DOHH2 (cell line): ENCODE results near the gene ATE1.

ENCODE experiments used
- H3F3A ChIP-seq: fragments of 200-600 bp; sonication (generic), shearing (Covaris generic); 2 replicates; pipeline ENCODE4 v1.6.0; 2016; ENCODE audit warnings: antibody characterized with exemption, mild to moderate bottlenecking; ENCODE audit not compliant: control insufficient read depth, insufficient read depth
- H3K27ac ChIP-seq: fragments of 200-600 bp; sonication (generic); 2 replicates; pipeline ENCODE4 v1.5.1; 2014; ENCODE audit warnings: low read depth, mild to moderate bottlenecking, low read length, moderate library complexity
- H3K27me3 ChIP-seq: fragments of 200-600 bp; sonication (generic); 2 replicates; pipeline ENCODE4 v1.6.1; 2014; ENCODE audit warnings: mild to moderate bottlenecking, low read length, mixed read lengths; ENCODE audit not compliant: control insufficient read depth
- H3K36me3 ChIP-seq: fragments of 200-600 bp; sonication (generic); 2 replicates; pipeline ENCODE4 v1.6.1; 2014; ENCODE audit warnings: mild to moderate bottlenecking, low read length, moderate library complexity, mixed read lengths; ENCODE audit not compliant: control insufficient read depth
- H3K4me1 ChIP-seq: fragments of 200-600 bp; sonication (generic); 2 replicates; pipeline ENCODE4 v1.6.1; 2014; ENCODE audit warnings: mild to moderate bottlenecking, low read length, mixed read lengths; ENCODE audit not compliant: control insufficient read depth
- H3K4me2 ChIP-seq: fragments of 200-600 bp; sonication (generic); 2 replicates; pipeline ENCODE4 v1.6.0; 2014; ENCODE audit warnings: mild to moderate bottlenecking, low read length, moderate library complexity
- H3K4me3 ChIP-seq: fragments of 200-600 bp; sonication (generic); 2 replicates; pipeline ENCODE4 v1.5.1; 2014; ENCODE audit warnings: mild to moderate bottlenecking, low read length, mixed read lengths
- H3K79me2 ChIP-seq: fragments of 200-600 bp; sonication (generic); 2 replicates; pipeline ENCODE4 v1.6.1; 2014; ENCODE audit warnings: mild to moderate bottlenecking, low read length, mixed read lengths; ENCODE audit not compliant: control insufficient read depth
- H3K9me2 ChIP-seq: fragments of 200-600 bp; sonication (generic); replicated peaks from 2 replicates; pipeline ENCODE4 v1.6.1; 2014; ENCODE audit warnings: mild to moderate bottlenecking, low read length, mixed read lengths; ENCODE audit not compliant: control insufficient read depth
- H3K9me3 ChIP-seq: fragments of 200-600 bp; sonication (generic); 2 replicates; pipeline ENCODE4 v1.6.1; 2014; ENCODE audit warnings: antibody characterized with exemption, low read length, mixed read lengths; ENCODE audit not compliant: control insufficient read depth, insufficient read depth
- H4K20me1 ChIP-seq: fragments of 200-600 bp; sonication (generic); 2 replicates; pipeline ENCODE4 v1.6.0; 2014; ENCODE audit warnings: low read depth, mild to moderate bottlenecking, antibody characterized with exemption, low read length, moderate library complexity; ENCODE audit not compliant: control insufficient read depth, insufficient read depth
- EZH2phosphoT487 ChIP-seq: fragments of 200-600 bp; sonication (generic); IDR thresholded peaks from 2 replicates; pipeline ENCODE4 v1.6.1; 2017; ENCODE audit warnings: borderline replicate concordance, mild to moderate bottlenecking, antibody characterized with exemption, low read length, moderate library complexity, mixed read lengths
- TF ChIP-seq, protein P1 (sequence below): fragments of 200-600 bp; sonication (generic); IDR thresholded peaks from one replicate; pipeline ENCODE4 v1.5.1; 2014; ENCODE audit warnings: antibody characterized with exemption, mild to moderate bottlenecking, low read depth, low read length; ENCODE audit not compliant: poor library complexity, severe bottlenecking

Gene ATE1

DNA sequence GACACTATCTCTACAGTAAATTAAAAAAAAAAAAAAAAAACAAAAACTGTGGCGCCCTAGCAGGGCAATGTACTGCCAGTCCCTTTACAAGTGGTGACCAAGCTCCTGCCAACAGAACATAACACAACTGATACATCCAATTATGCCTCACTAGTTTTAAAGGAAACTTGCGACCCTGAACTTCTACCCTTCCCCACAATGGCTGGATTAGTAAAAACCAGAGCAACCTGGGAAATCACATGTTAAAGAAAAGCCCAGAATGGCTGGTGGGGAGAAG lies 16.5 kb downstream of the ATE1 start:
- no peak overlapping the region for H3K27ac ChIP-seq

DNA sequence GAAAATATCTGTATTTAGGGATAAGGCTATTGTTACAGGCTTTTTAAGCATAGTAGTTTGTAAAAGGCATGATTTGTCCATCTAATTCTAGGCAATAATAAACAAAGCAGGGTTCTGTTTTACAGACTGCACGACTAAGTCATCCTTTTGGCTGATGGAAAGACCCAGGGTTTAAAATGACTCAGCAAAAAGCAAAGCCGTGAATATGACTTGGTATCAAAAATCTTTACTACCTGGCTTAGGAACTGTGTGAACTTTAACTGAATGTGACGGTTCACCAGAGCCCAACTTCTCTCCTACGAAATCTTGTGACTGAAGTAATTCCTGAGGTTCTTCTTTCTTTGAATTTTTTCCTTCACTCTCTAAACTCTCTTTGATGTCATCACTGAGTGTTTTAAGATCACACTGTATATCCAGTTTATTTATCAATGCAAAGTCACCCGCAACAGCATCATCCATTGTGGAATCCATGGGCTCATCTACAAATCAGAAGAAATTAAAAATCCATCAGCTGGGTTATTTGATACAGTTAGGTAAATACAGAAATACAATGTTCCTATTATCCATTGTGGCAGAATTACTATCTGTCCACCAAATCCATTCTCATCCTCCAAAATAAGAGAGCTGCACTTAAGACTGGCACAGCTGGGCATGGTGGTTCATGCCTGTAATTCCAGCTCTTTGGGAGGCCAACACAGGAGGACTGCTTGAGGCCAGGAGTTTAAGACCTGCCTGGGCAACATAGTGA lies 17.0 kb downstream of the ATE1 start:
- Histone ChIP-seq H3K9me2 (no peaks in the 10 kb centered on the region), H3K4me3 (no peak overlapping the region), H3K27ac (no peak overlapping the region), H3K4me2 (no peak overlapping the region), H3K27me3 (no peaks in the 10 kb centered on the region), H4K20me1 (no peaks in the 10 kb centered on the region), H3K36me3 (peaks cover 47% of the 10 kb centered on the region), H3K79me2 (peaks cover 6% of the 10 kb centered on the region), H3K9me3 (no peaks in the 10 kb centered on the region), H3F3A (no peaks in the 10 kb centered on the region), H3K4me1 (no peaks in the 10 kb centered on the region)
- no peak for TF ChIP-seq EZH2phosphoT487
- TF ChIP-seq, protein P1, sequence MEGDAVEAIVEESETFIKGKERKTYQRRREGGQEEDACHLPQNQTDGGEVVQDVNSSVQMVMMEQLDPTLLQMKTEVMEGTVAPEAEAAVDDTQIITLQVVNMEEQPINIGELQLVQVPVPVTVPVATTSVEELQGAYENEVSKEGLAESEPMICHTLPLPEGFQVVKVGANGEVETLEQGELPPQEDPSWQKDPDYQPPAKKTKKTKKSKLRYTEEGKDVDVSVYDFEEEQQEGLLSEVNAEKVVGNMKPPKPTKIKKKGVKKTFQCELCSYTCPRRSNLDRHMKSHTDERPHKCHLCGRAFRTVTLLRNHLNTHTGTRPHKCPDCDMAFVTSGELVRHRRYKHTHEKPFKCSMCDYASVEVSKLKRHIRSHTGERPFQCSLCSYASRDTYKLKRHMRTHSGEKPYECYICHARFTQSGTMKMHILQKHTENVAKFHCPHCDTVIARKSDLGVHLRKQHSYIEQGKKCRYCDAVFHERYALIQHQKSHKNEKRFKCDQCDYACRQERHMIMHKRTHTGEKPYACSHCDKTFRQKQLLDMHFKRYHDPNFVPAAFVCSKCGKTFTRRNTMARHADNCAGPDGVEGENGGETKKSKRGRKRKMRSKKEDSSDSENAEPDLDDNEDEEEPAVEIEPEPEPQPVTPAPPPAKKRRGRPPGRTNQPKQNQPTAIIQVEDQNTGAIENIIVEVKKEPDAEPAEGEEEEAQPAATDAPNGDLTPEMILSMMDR, result no peak

More for the DNA sequence above, 16.5 kb downstream of the ATE1 start:
- no peak for TF ChIP-seq EZH2phosphoT487
- TF ChIP-seq, protein P1, result no peak
- Histone ChIP-seq H3K27me3 (no peaks in the 10 kb centered on the region), H3K36me3 (peaks cover 50% of the 10 kb centered on the region), H3K9me2 (no peaks in the 10 kb centered on the region), H3K9me3 (no peaks in the 10 kb centered on the region), H3K4me1 (no peaks in the 10 kb centered on the region), H3K4me2 (no peak overlapping the region), H3F3A (no peaks in the 10 kb centered on the region), H3K4me3 (no peak overlapping the region), H4K20me1 (no peaks in the 10 kb centered on the region), H3K79me2 (peaks cover 9% of the 10 kb centered on the region)

DNA sequence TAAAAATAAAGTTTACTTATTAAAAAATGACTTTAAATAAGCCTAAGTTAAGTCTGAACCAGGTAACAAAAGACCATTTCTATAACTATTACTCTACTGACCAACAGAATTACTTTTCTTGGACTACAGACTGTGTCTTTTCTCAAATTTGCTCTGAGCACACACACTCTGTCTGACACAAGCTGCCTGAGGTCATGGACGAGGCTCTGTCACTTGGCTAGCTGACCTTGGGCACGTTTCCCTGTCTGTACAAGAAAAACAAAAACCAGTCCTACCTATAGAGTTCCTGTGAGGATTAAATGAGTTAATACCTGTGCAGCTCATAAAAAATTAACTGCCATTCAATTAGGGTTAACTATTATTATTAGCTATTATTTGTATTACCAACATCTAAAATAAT lies 22.9 kb downstream of the ATE1 start:
- H3K9me2 ChIP-seq, result no peaks in the 10 kb centered on the region
- no peak overlapping the region for H3K4me2 ChIP-seq
- peaks cover 3% of the 10 kb centered on the region; the same call in 1 of the 2 replicates for H3K4me1 ChIP-seq
- no peak overlapping the region for H3K27ac ChIP-seq
- no peaks in the 10 kb centered on the region for H3K79me2 ChIP-seq
- H4K20me1 ChIP-seq, result no peaks in the 10 kb centered on the region
- H3K27me3 ChIP-seq, result no peaks in the 10 kb centered on the region
- no peak for TF ChIP-seq EZH2phosphoT487
- TF ChIP-seq, protein P1, result no peak
- no peak overlapping the region for H3K4me3 ChIP-seq
- peaks cover 42% of the 10 kb centered on the region for H3K36me3 ChIP-seq
- no peaks in the 10 kb centered on the region for H3K9me3 ChIP-seq
- H3F3A ChIP-seq, result peaks cover 10% of the 10 kb centered on the region
